ENCODE data around the gene SLC7A5.

Gene SLC7A5

GRCh38 chr16:87824016-87824990, 45.0 kb downstream of the SLC7A5 start:
- Histone ChIP-seq H3K27ac (replicated peaks) (no peak overlapping the region), H3K4me3 (replicated peaks; ENCODE audit: insufficient read depth, low read length) (no peak overlapping the region), H3K27me3 (ENCODE audit: insufficient read depth, poor library complexity, severe bottlenecking) (no peaks in the 10 kb centered on the region)
- TF ChIP-seq REST (IDR thresholded peaks at IDR 0.05; ENCODE audit: insufficient replicate concordance, low read depth) (no peak), SPI1 (IDR thresholded peaks at IDR 0.05; ENCODE audit: borderline replicate concordance, low read depth) (no peak), GABPA (IDR thresholded peaks at IDR 0.05; ENCODE audit: low read depth) (no peak), CTCF (IDR thresholded peaks at IDR 0.05; ENCODE audit: insufficient read depth, low read length) (no peak), POLR2AphosphoS5 (IDR thresholded peaks at IDR 0.05; ENCODE audit: low read depth) (no peak)
- no peak for DNase-seq (ENCODE audit: low read depth in 1 of 2, low spot score in 1 of 2)

GRCh38 chr16:87823181-87823929, 46.0 kb downstream of the SLC7A5 start:
- H3K27ac ChIP-seq (replicated peaks): no peak overlapping the region
- DNase-seq (ENCODE audit: low read depth in 1 of 2, low spot score in 1 of 2): no peak
- no peaks in the 10 kb centered on the region for H3K27me3 ChIP-seq (ENCODE audit: insufficient read depth, poor library complexity, severe bottlenecking)
- TF ChIP-seq CTCF (IDR thresholded peaks at IDR 0.05; ENCODE audit: insufficient read depth, low read length) (no peak), GABPA (IDR thresholded peaks at IDR 0.05; ENCODE audit: low read depth) (no peak), SPI1 (IDR thresholded peaks at IDR 0.05; ENCODE audit: borderline replicate concordance, low read depth) (no peak), REST (IDR thresholded peaks at IDR 0.05; ENCODE audit: insufficient replicate concordance, low read depth) (no peak), POLR2AphosphoS5 (IDR thresholded peaks at IDR 0.05; ENCODE audit: low read depth) (no peak)
- no peak overlapping the region for H3K4me3 ChIP-seq (replicated peaks; ENCODE audit: insufficient read depth, low read length)

- no peaks in the 10 kb centered on the region for H3K27me3 ChIP-seq (ENCODE audit: insufficient read depth, poor library complexity, severe bottlenecking)
Observed at GRCh38 chr16:87822108-87822970, 47.0 kb downstream of the SLC7A5 start.

More at GRCh38 chr16:87822108-87822970, 47.0 kb downstream of the SLC7A5 start:
- Histone ChIP-seq H3K4me3 (replicated peaks; ENCODE audit: insufficient read depth, low read length) (no peak overlapping the region), H3K27ac (replicated peaks) (no peak overlapping the region)
- no peak for TF ChIP-seq REST (IDR thresholded peaks at IDR 0.05; ENCODE audit: insufficient replicate concordance, low read depth)
- no peak for TF ChIP-seq POLR2AphosphoS5 (IDR thresholded peaks at IDR 0.05; ENCODE audit: low read depth)
- TF ChIP-seq CTCF (IDR thresholded peaks at IDR 0.05; ENCODE audit: insufficient read depth, low read length): no peak
- no peak for TF ChIP-seq GABPA (IDR thresholded peaks at IDR 0.05; ENCODE audit: low read depth)
- no peak for TF ChIP-seq SPI1 (IDR thresholded peaks at IDR 0.05; ENCODE audit: borderline replicate concordance, low read depth)
- DNase-seq (ENCODE audit: low read depth in 1 of 2, low spot score in 1 of 2): no peak

All from HL-60 (cell line).